Effector memory CD8-positive, alpha-beta T cell (primary cell): ENCODE results near the gene MS4A3.
"Not testable (repeated sequence)": the region's sequence is repeated elsewhere in the genome, so short reads cannot be mapped to it uniquely, and the experiment has no call there.

Source experiments
- ATAC-seq: fragments of 150-1000 bp; cut with Tn5 transposase; replicated peaks from 2 replicates; pipeline ENCODE4 v1.10.0; 2021; ENCODE audit warnings: mild to moderate bottlenecking, moderate library complexity
- DNase-seq, 3 experiments: peaks; one replicate each; pipeline ENCODE4 v3.0.0; 2021
- H3K27ac Mint-ChIP-seq, 2 donors: one replicate each; pipeline ENCODE4 v1.8.0; 2022; ENCODE audit warnings: mild to moderate bottlenecking in 2 of 2, mixed read lengths in 2 of 2, moderate library complexity in 2 of 2
- H3K27me3 Mint-ChIP-seq, 2 donors: one replicate each; pipeline ENCODE4 v1.8.0; 2022; ENCODE audit warnings: mixed read lengths in 2 of 2
- H3K36me3 Mint-ChIP-seq: one replicate; pipeline ENCODE4 v1.8.0; 2022; ENCODE audit warnings: mild to moderate bottlenecking, moderate library complexity, mixed read lengths; ENCODE audit not compliant: insufficient read depth
- H3K4me1 Mint-ChIP-seq, 2 donors: one replicate each; pipeline ENCODE4 v1.8.0; 2022; ENCODE audit warnings: low read depth in 2 of 2, mixed read lengths in 2 of 2
- H3K4me3 Mint-ChIP-seq, 2 donors: one replicate each; pipeline ENCODE4 v1.8.0; 2022; ENCODE audit warnings: mild to moderate bottlenecking in 2 of 2, mixed read lengths in 2 of 2, moderate library complexity in 2 of 2
- H3K9me3 Mint-ChIP-seq, 2 donors: one replicate each; pipeline ENCODE4 v1.8.0; 2022; ENCODE audit warnings: mixed read lengths in 2 of 2

MS4A3 gene

GRCh38 chr11:60104471-60105115 is 48.1 kb downstream of the MS4A3 start:
- H3K4me1 Mint-ChIP-seq, DNase-seq, H3K4me3 Mint-ChIP-seq, H3K27ac Mint-ChIP-seq, H3K36me3 Mint-ChIP-seq, H3K9me3 Mint-ChIP-seq, ATAC-seq: not testable (repeated sequence)
- peaks cover 8 to 14% of the 10 kb centered on the region in 2 donors for H3K27me3 Mint-ChIP-seq

- not testable (repeated sequence) for H3K9me3 Mint-ChIP-seq, H3K4me3 Mint-ChIP-seq, H3K36me3 Mint-ChIP-seq, DNase-seq, H3K27ac Mint-ChIP-seq, ATAC-seq, H3K4me1 Mint-ChIP-seq
- peaks cover 16 to 26% of the 10 kb centered on the region in 2 donors for H3K27me3 Mint-ChIP-seq
Measured at GRCh38 chr11:60108631-60109030, 52.2 kb downstream of the MS4A3 start.

- Mint-ChIP-seq H3K27me3 (peaks cover 24 to 38% of the 10 kb centered on the region in 2 donors), H3K4me3 (no peak overlapping the region), H3K9me3 (no peaks in the 10 kb centered on the region), H3K4me1 (no peaks in the 10 kb centered on the region), H3K27ac (no peak overlapping the region), H3K36me3 (peaks cover 3% of the 10 kb centered on the region)
- no peak for ATAC-seq
- no peak for DNase-seq
Measured at GRCh38 chr11:60111793-60112192, 55.3 kb downstream of the MS4A3 start.

- Mint-ChIP-seq H3K9me3 (no peaks in the 10 kb centered on the region), H3K27me3 (peaks cover 10 to 39% of the 10 kb centered on the region in 2 donors), H3K36me3 (peaks cover 3% of the 10 kb centered on the region), H3K27ac (no peak overlapping the region), H3K4me1 (no peaks in the 10 kb centered on the region), H3K4me3 (no peak overlapping the region)
- DNase-seq, result no peak
- ATAC-seq, result no peak
Measured at GRCh38 chr11:60116996-60117790, 60.7 kb downstream of the MS4A3 start.

- DNase-seq (no peak), ATAC-seq (no peak)
- no peaks in the 10 kb centered on the region for H3K4me1 Mint-ChIP-seq
- peaks cover 10 to 32% of the 10 kb centered on the region in 2 donors for H3K27me3 Mint-ChIP-seq
- no peak overlapping the region for H3K27ac Mint-ChIP-seq
- H3K36me3 Mint-ChIP-seq, result peaks cover 1% of the 10 kb centered on the region
- no peaks in the 10 kb centered on the region for H3K9me3 Mint-ChIP-seq
- no peak overlapping the region for H3K4me3 Mint-ChIP-seq
Measured at GRCh38 chr11:60118338-60118737, 61.9 kb downstream of the MS4A3 start.

GRCh38 chr11:60119710-60120109 is 63.2 kb downstream of the MS4A3 start:
- ATAC-seq (no peak), DNase-seq (no peak)
- Mint-ChIP-seq H3K36me3 (peaks cover 3% of the 10 kb centered on the region), H3K4me1 (no peaks in the 10 kb centered on the region), H3K4me3 (no peak overlapping the region), H3K9me3 (no peaks in the 10 kb centered on the region), H3K27me3 (peaks cover 15 to 32% of the 10 kb centered on the region in 2 donors), H3K27ac (no peak overlapping the region)
